Upper lobe of left lung (tissue), 6 donors: ENCODE results near the gene CMIP. TPM values are rescaled to one million over a fixed set of nuclear protein-coding genes. Genes with fewer than 3 reads are reported as not detected.

ENCODE experiments used
- ATAC-seq, 2 donors: fragments of 200-7000 bp; cut with Tn5 transposase; one replicate each; pipeline ENCODE4 v1.9.1; 2022; ENCODE audit warnings: mild to moderate bottlenecking in 2 of 2, moderate library complexity in 2 of 2; ENCODE audit not compliant: low FRiP score in 2 of 2
- DNase-seq, 2 donors: peaks; one replicate each; pipeline ENCODE4 v3.0.0-alpha.2; 2019 to 2020
- H3K27ac ChIP-seq, 4 donors: fragments of 200-600 bp; sonication (generic); one replicate each; pipeline ENCODE4 v1.5.1; 2016 to 2019
- H3K27me3 ChIP-seq, 4 donors: fragments of 200-600 bp; sonication (generic); one replicate each; pipeline ENCODE4 v1.5.1; 2017 to 2019
- H3K36me3 ChIP-seq, 4 donors: fragments of 200-600 bp; sonication (generic); one replicate each; pipeline ENCODE4 v1.5.1; 2016 to 2019
- H3K4me1 ChIP-seq, 4 donors: fragments of 200-600 bp; sonication (generic); one replicate each; pipeline ENCODE4 v1.5.1; 2018 to 2019
- H3K4me3 ChIP-seq, 4 donors: fragments of 200-600 bp; sonication (generic); one replicate each; pipeline ENCODE4 v1.5.1; 2017 to 2019; ENCODE audit warnings: mild to moderate bottlenecking in 2 of 4, moderate library complexity in 1 of 4
- H3K9me3 ChIP-seq, 4 donors: fragments of 200-600 bp; sonication (generic); one replicate each; pipeline ENCODE4 v1.5.1; 2018 to 2019
- CTCF ChIP-seq, 6 experiments: fragments of 450-650 bp in 4 of 6; fragments of 200-600 bp in 2 of 6; sonication (generic) in 2 of 6; IDR thresholded peaks; one replicate each; pipeline ENCODE4 v1.5.1; 2016 to 2019; ENCODE audit warnings: antibody characterized with exemption in 6 of 6
- EP300 ChIP-seq, 4 donors: sonication (generic); formaldehyde crosslinking; IDR thresholded peaks; one replicate each; pipeline ENCODE4 v1.5.1; 2017; ENCODE audit warnings: antibody characterized with exemption in 4 of 4, control low read depth in 2 of 4
- POLR2A ChIP-seq, 4 donors: fragments of 450-650 bp; IDR thresholded peaks; one replicate each; pipeline ENCODE4 v1.5.1; 2016 to 2017; ENCODE audit warnings: antibody characterized with exemption in 4 of 4, mild to moderate bottlenecking in 2 of 4
- POLR2AphosphoS5 ChIP-seq, 2 donors: sonication (generic); formaldehyde crosslinking; IDR thresholded peaks; one replicate each; pipeline ENCODE4 v1.5.1; 2017; ENCODE audit warnings: antibody characterized with exemption in 2 of 2
- WGBS, 2 donors: methylation state at CpG; one replicate each; pipeline ENCODE4 v1.1.5; 2017 to 2018; 5-methylcytosine and 5-hydroxymethylcytosine counted together
- total RNA-seq, 6 donors: library from RNA; depleted of rRNA in 4 of 6; stranded (reverse); fragments of >200 nt in 4 of 6; gene quantifications; one replicate each; pipeline versions ENCODE4 v1.1.0 to v1.2.1, GENCODE V29; 2016 to 2021
- donor health status: DM: no; HTN: no; CAD: no; lungs with moderate emphysema.
- donor health status: DM: no; HTN: yes; CAD: no; lungs with severe emphysema.

Gene CMIP
- total RNA-seq, 6 donors from 2014 or later, result 48.3 to 109 (median 67.6) TPM

- H3K9me3 ChIP-seq, result no peaks in the 10 kb centered on the region
- no peak overlapping the region for H3K27ac ChIP-seq
- H3K27me3 ChIP-seq, result no peaks in the 10 kb centered on the region
Measured at GRCh38 chr16:81620029-81620428, 175.4 kb downstream of the CMIP start.

GRCh38 chr16:81620796-81621195 lies 176.2 kb downstream of the CMIP start:
- no peak for TF ChIP-seq POLR2AphosphoS5 (IDR thresholded peaks at IDR 0.05)
- DNase-seq, result no peak
- WGBS, 2 donors, result 84 to 97% methylated on average over 5 to 9 of the region's 9 CpGs
- ATAC-seq, result no peak
- Histone ChIP-seq H3K4me3 (no peak overlapping the region), H3K9me3 (no peaks in the 10 kb centered on the region), H3K27ac (no peak overlapping the region), H3K36me3 (peaks cover 0 to 42% (median 6%) of the 10 kb centered on the region in 4 donors), H3K27me3 (no peaks in the 10 kb centered on the region), H3K4me1 (peaks cover 27 to 36% (median 32%) of the 10 kb centered on the region in 4 donors)

More at GRCh38 chr16:81620029-81620428, 175.4 kb downstream of the CMIP start:
- ATAC-seq, result no peak
- 91 to 95% methylated on average over 4 of the region's 4 CpGs for WGBS, 2 donors
- Histone ChIP-seq H3K4me1 (peaks cover 19 to 29% (median 25%) of the 10 kb centered on the region in 4 donors), H3K36me3 (peaks cover 0 to 42% (median 6%) of the 10 kb centered on the region in 4 donors), H3K4me3 (no peak overlapping the region)
- TF ChIP-seq CTCF (IDR thresholded peaks at IDR 0.05) (no peak), POLR2A (IDR thresholded peaks at IDR 0.05) (no peak), POLR2AphosphoS5 (IDR thresholded peaks at IDR 0.05) (no peak), EP300 (IDR thresholded peaks at IDR 0.05) (no peak)
- DNase-seq, result no peak

- H3K27me3 ChIP-seq, result no peaks in the 10 kb centered on the region
- H3K9me3 ChIP-seq, result no peaks in the 10 kb centered on the region
- 88 to 96% methylated on average over 5 to 8 of the region's 8 CpGs for WGBS, 2 donors
- peaks cover 23 to 36% (median 31%) of the 10 kb centered on the region in 4 donors for H3K4me1 ChIP-seq
- H3K27ac ChIP-seq, result no peak overlapping the region
- TF ChIP-seq POLR2A (IDR thresholded peaks at IDR 0.05) (no peak), POLR2AphosphoS5 (IDR thresholded peaks at IDR 0.05) (no peak), CTCF (IDR thresholded peaks at IDR 0.05) (no peak), EP300 (IDR thresholded peaks at IDR 0.05) (no peak)
- ATAC-seq (no peak), DNase-seq (no peak)
- H3K36me3 ChIP-seq, result peaks cover 0 to 42% (median 6%) of the 10 kb centered on the region in 4 donors
- no peak overlapping the region for H3K4me3 ChIP-seq
Measured at GRCh38 chr16:81621496-81621895, 176.9 kb downstream of the CMIP start.

GRCh38 chr16:81623365-81624102 lies 178.9 kb downstream of the CMIP start:
- H3K27me3 ChIP-seq, result no peaks in the 10 kb centered on the region
- WGBS, 2 donors, result 70 to 76% methylated on average over 5 of the region's 5 CpGs
- TF ChIP-seq CTCF (IDR thresholded peaks at IDR 0.05) (peak; percentile 48 to 70 (median 62)), POLR2A (IDR thresholded peaks at IDR 0.05) (no peak)
- no peak for ATAC-seq
- peaks cover 15 to 19% (median 17%) of the 10 kb centered on the region in 4 donors for H3K4me1 ChIP-seq
- DNase-seq, result no peak
- H3K36me3 ChIP-seq, result peaks cover 0 to 29% (median 2%) of the 10 kb centered on the region in 4 donors
- H3K4me3 ChIP-seq, result no peak overlapping the region
- no peak overlapping the region for H3K27ac ChIP-seq
- H3K9me3 ChIP-seq, result no peaks in the 10 kb centered on the region

GRCh38 chr16:81624403-81624759 lies 179.8 kb downstream of the CMIP start:
- H3K4me1 ChIP-seq, result peaks cover 13 to 19% (median 16%) of the 10 kb centered on the region in 4 donors
- H3K27me3 ChIP-seq, result no peaks in the 10 kb centered on the region
- TF ChIP-seq POLR2AphosphoS5 (IDR thresholded peaks at IDR 0.05) (no peak), CTCF (IDR thresholded peaks at IDR 0.05) (no peak), EP300 (IDR thresholded peaks at IDR 0.05) (no peak), POLR2A (IDR thresholded peaks at IDR 0.05) (no peak)
- no peak overlapping the region for H3K27ac ChIP-seq
- 95% methylated on average over 6 of the region's 6 CpGs for WGBS, 2 donors
- no peaks in the 10 kb centered on the region for H3K9me3 ChIP-seq
- H3K36me3 ChIP-seq, result peaks cover 0 to 24% (median 2%) of the 10 kb centered on the region in 4 donors
- DNase-seq, result no peak
- ATAC-seq, result no peak
- H3K4me3 ChIP-seq, result no peak overlapping the region
